Right atrium auricular region (tissue), 2 donors: ENCODE results near the gene YES1. TPM values are rescaled to one million over a fixed set of nuclear protein-coding genes. Genes with fewer than 3 reads are reported as not detected.

Source experiments
- DNase-seq: peaks from one replicate; pipeline ENCODE4 v3.0.0-alpha.2; 2019; ENCODE audit warnings: low spot score
- H3K27ac ChIP-seq, 2 donors: fragments of 200-600 bp; sonication (generic); 1 replicate in 1 of 2; 2 replicates in 1 of 2; pipeline ENCODE4 v1.5.1; 2016 to 2019
- H3K27me3 ChIP-seq, 2 donors: fragments of 200-600 bp; sonication (generic); one replicate each; pipeline versions ENCODE4 v1.5.1 to v1.6.0; 2017 to 2019
- H3K36me3 ChIP-seq: fragments of 200-600 bp; sonication (generic); one replicate; pipeline ENCODE4 v1.5.1; 2016
- H3K4me1 ChIP-seq, 2 donors: fragments of 200-600 bp; sonication (generic); one replicate each; pipeline versions ENCODE4 v1.5.1 to v1.6.0; 2017 to 2019
- H3K4me3 ChIP-seq, 2 donors: fragments of 200-600 bp; sonication (generic); 1 replicate in 1 of 2; 2 replicates in 1 of 2; pipeline ENCODE4 v1.5.1; 2017 to 2019; ENCODE audit warnings: mild to moderate bottlenecking in 1 of 2, moderate library complexity in 1 of 2
- H3K9me3 ChIP-seq, 2 donors: fragments of 200-600 bp; sonication (generic); one replicate each; pipeline ENCODE4 v1.5.1; 2019
- CTCF ChIP-seq, 2 donors: fragments of 200-600 bp; sonication (generic); IDR thresholded peaks; one replicate each; pipeline ENCODE4 v1.5.1; 2019; ENCODE audit warnings: antibody characterized with exemption in 2 of 2
- total RNA-seq, 2 donors: library from RNA; depleted of rRNA; stranded (reverse); fragments of >200 nt; gene quantifications; one replicate each; pipeline ENCODE4 v1.1.0, GENCODE V29; 2016

The YES1 gene
- total RNA-seq, 2 donors from 2014 or later = 20.3 to 37.3 TPM

DNA sequence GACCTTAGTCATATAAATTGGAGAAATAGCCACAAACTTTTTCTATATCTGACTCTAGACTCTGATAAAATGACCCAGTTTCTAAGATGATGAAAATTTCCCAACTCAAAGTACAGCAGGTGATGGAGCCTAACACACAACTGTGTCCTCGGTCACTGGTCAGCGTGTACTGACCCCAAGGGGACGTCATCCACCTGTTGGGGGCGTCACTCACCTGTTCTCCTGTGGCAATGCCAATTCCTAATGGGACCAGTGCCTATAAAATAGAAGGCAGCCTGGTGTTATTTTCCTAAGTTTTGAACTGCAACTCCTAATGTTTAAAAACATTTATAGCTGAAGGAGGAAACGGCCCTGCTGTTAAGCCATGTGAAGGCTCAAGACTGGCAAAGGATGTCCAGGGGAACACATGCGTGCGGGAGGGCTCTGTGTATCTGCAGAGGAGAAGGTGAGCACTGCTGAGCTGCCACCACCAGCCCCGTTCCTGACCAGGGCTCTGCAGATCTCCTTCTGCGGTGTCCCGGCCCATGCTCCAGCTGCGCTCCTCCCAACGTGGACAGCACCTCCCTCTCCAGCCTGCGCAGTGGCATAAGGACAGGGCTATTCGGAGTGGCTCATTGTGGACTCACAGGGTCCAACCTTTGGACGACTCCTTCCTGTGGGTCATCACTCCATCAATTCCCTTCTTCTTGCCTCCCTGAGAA is 133.4 kb downstream of the YES1 start:
- TF ChIP-seq CTCF (IDR thresholded peaks at IDR 0.05) = no peak
- peaks cover 40% of the 10 kb centered on the region for H3K36me3 ChIP-seq
- H3K9me3 ChIP-seq = no peaks in the 10 kb centered on the region
- no peaks in the 10 kb centered on the region for H3K4me1 ChIP-seq
- H3K27me3 ChIP-seq = no peaks in the 10 kb centered on the region
- H3K4me3 ChIP-seq = no peak overlapping the region
- no peak overlapping the region for H3K27ac ChIP-seq
- no peak for DNase-seq

DNA sequence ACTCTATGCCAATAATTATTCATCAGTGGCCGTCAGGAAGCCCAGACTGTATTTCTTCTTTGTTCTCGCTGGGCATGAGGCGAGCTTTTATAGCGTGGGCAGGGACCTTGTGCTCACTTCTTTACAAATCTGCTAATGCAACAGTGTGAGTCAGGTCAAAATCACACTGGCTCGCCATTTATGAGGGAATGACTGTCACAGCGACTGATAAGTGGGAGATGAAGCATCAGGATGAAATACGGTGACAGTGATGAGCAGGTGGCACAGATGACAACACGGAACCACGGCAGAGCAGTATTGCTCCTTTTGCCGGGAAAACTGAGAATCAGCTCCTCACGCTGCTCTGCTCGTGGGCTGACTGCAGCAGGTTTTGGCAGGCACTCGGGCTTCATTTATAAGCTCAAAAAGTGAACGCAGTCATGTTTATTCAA is 134.1 kb downstream of the YES1 start:
- H3K4me3 ChIP-seq = no peak overlapping the region
- H3K27me3 ChIP-seq = no peaks in the 10 kb centered on the region
- H3K36me3 ChIP-seq = peaks cover 34% of the 10 kb centered on the region
- DNase-seq = no peak
- H3K27ac ChIP-seq = no peak overlapping the region
- TF ChIP-seq CTCF (IDR thresholded peaks at IDR 0.05) = no peak
- H3K9me3 ChIP-seq = no peaks in the 10 kb centered on the region
- no peaks in the 10 kb centered on the region for H3K4me1 ChIP-seq

GRCh38 chr18:677145-677544 is 134.9 kb downstream of the YES1 start:
- TF ChIP-seq CTCF (IDR thresholded peaks at IDR 0.05) = no peak
- Histone ChIP-seq H3K36me3 (peaks cover 28% of the 10 kb centered on the region), H3K4me1 (no peaks in the 10 kb centered on the region), H3K27ac (no peak overlapping the region), H3K27me3 (no peaks in the 10 kb centered on the region), H3K9me3 (no peaks in the 10 kb centered on the region), H3K4me3 (no peak overlapping the region)
- DNase-seq = no peak

- DNase-seq = no peak
- no peaks in the 10 kb centered on the region for H3K9me3 ChIP-seq
- no peaks in the 10 kb centered on the region for H3K27me3 ChIP-seq
- H3K4me1 ChIP-seq = no peaks in the 10 kb centered on the region
- H3K4me3 ChIP-seq = no peak overlapping the region
- no peak for TF ChIP-seq CTCF (IDR thresholded peaks at IDR 0.05)
- peaks cover 24% of the 10 kb centered on the region for H3K36me3 ChIP-seq
- no peak overlapping the region for H3K27ac ChIP-seq
Observed at GRCh38 chr18:676736-677135, 135.3 kb downstream of the YES1 start.

DNA sequence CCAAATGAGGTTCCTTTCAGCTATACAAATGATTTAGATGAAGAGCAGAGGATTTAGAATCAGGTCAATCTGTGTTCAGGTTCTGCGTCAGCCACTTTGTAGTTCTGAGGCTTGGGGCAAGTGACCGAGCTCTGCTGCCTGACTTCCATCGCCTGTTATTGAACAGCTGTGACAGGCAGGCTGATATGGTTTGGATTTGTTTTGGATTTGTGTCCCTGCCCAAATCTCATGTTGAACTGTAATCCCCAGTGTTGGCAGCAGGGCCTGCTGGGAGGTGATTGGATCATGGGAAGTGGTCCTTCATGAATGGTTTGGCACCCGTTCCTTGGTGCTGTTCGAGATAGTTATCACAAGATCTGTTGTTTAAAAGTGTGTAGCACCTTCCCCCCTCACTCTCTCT is 136.0 kb downstream of the YES1 start:
- no peak for DNase-seq
- Histone ChIP-seq H3K27me3 (no peaks in the 10 kb centered on the region), H3K36me3 (peaks cover 22% of the 10 kb centered on the region), H3K4me1 (no peaks in the 10 kb centered on the region), H3K27ac (no peak overlapping the region), H3K4me3 (no peak overlapping the region), H3K9me3 (no peaks in the 10 kb centered on the region)
- TF ChIP-seq CTCF (IDR thresholded peaks at IDR 0.05) = no peak

DNA sequence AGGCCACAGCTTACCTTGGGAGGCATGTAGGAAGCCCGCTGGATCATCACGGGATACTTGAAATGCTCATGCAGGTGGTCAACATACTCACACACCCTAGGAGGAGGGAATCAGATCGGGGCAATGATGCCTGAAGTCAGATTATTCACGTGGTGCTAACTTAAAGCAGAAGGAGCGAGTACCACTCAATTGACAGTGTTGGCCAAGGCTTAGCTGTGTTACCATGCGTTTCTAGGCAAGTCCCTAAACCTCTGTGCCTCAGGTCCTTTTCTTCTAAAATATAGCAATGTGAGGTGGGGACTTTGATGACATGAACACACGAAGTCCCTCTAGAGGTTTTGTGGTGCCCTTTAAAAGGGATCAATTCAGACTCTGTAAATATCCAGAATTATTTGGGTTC is 136.7 kb downstream of the YES1 start:
- DNase-seq = no peak
- TF ChIP-seq CTCF (IDR thresholded peaks at IDR 0.05) = no peak
- Histone ChIP-seq H3K36me3 (peaks cover 29% of the 10 kb centered on the region), H3K27me3 (no peaks in the 10 kb centered on the region), H3K27ac (no peak overlapping the region), H3K9me3 (no peaks in the 10 kb centered on the region), H3K4me1 (no peaks in the 10 kb centered on the region), H3K4me3 (no peak overlapping the region)
